ENCODE results near the gene VAV2.

DNA sequence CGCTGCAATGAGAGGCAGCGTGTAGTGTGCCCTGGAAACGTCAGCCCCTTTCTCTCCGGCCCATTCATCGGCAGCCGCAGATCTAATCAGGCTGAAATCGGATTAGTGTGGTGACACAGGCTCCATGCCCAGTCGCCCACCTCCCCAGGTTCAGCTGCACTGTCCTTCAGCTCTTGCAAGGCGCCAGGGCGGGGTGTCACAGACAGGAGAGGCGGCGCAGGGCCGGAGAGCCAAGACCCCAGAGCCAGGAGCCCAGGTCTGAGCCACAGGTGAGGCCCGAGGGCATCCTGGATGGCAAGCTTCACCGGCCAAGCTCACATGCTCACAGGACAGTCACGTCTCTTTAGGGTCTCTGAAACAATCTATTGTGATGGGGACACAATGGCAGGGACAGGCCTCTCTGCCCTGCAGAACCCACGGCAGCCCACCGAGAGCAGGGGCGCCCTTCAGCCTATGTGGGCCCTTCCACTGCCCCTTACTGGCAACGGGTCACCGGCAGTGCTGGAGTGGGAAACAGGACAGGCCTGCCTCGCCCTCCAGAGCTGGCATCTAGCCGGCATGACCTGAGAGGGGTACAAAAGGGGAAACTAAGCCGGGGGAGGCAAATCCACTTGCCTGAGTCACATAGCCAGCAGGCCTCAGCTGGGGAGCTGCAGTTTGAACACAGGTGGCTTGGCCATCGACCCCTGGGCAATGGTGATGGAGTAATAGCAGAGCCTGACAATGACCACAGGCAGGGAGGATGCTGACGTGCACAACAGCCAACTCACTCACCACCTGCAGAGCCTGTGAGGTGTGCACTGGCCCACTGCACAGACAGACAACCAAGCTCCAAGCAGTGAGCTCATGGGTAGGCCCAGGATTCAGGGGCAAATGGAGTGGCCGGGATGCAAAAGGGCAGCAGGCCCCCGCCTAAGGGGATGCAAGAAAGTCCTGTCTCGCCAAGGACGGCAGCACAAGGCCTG is 48.1 kb downstream of the VAV2 start:
- TF ChIP-seq, protein P1, sequence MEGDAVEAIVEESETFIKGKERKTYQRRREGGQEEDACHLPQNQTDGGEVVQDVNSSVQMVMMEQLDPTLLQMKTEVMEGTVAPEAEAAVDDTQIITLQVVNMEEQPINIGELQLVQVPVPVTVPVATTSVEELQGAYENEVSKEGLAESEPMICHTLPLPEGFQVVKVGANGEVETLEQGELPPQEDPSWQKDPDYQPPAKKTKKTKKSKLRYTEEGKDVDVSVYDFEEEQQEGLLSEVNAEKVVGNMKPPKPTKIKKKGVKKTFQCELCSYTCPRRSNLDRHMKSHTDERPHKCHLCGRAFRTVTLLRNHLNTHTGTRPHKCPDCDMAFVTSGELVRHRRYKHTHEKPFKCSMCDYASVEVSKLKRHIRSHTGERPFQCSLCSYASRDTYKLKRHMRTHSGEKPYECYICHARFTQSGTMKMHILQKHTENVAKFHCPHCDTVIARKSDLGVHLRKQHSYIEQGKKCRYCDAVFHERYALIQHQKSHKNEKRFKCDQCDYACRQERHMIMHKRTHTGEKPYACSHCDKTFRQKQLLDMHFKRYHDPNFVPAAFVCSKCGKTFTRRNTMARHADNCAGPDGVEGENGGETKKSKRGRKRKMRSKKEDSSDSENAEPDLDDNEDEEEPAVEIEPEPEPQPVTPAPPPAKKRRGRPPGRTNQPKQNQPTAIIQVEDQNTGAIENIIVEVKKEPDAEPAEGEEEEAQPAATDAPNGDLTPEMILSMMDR (IDR thresholded peaks at IDR 0.05): no peak
- no peak for TF ChIP-seq POLR2A (IDR thresholded peaks at IDR 0.05)

All from adrenal gland (tissue), 5 donors.